GM18873 (cell line): ENCODE measurements around the gene C11orf21.

Source experiments
- ATAC-seq: cut with Tn5 transposase; IDR thresholded peaks from one replicate; pipeline ENCODE4 v1.9.1; 2021; ENCODE audit warnings: mild to moderate bottlenecking, moderate library complexity, moderate number of reproducible peaks; ENCODE audit not compliant: unreplicated experiment, low FRiP score

Gene C11orf21

GRCh38 chr11:2248762-2249161, 53.0 kb downstream of the C11orf21 start:
- no peak for ATAC-seq

- ATAC-seq, result no peak
Measured at GRCh38 chr11:2248242-2248641, 53.5 kb downstream of the C11orf21 start.

- ATAC-seq, result no peak
Measured at GRCh38 chr11:2247496-2247895, 54.2 kb downstream of the C11orf21 start.
